Tibial artery (tissue), 4 donors: Measurements from ENCODE around the gene ARHGEF19.

Source experiments
- DNase-seq, 2 donors: peaks; one replicate each; pipeline ENCODE4 v3.0.0-alpha.2; 2019
- H3K27ac ChIP-seq, 2 donors: fragments of 200-600 bp; sonication (generic) in 1 of 2; 1 replicate in 1 of 2; 2 replicates in 1 of 2; pipeline ENCODE4 v1.5.1; 2018 to 2019; ENCODE audit warnings: mild to moderate bottlenecking in 1 of 2
- H3K27me3 ChIP-seq, 2 donors: fragments of 200-600 bp; sonication (generic) in 1 of 2; one replicate each; pipeline versions ENCODE4 v1.5.1 to v1.6.0; 2016 to 2019
- H3K36me3 ChIP-seq, 3 donors: fragments of 200-600 bp; sonication (generic) in 2 of 3; one replicate each; pipeline ENCODE4 v1.5.1; 2016 to 2019; ENCODE audit warnings: mild to moderate bottlenecking in 2 of 3
- H3K4me1 ChIP-seq, 4 donors: fragments of 200-600 bp; sonication (generic) in 2 of 4; 1 replicate in 3 of 4; 2 replicates in 1 of 4; pipeline ENCODE4 v1.5.1; 2016 to 2019
- H3K4me3 ChIP-seq, 2 donors: fragments of 200-600 bp; sonication (generic) in 1 of 2; 1 replicate in 1 of 2; 2 replicates in 1 of 2; pipeline ENCODE4 v1.5.1; 2018 to 2019; ENCODE audit warnings: mild to moderate bottlenecking in 2 of 2
- H3K9me3 ChIP-seq, 3 donors: fragments of 200-600 bp; sonication (generic) in 1 of 3; one replicate each; pipeline ENCODE4 v1.5.1; 2016 to 2019
- intact Hi-C: fragments of 100-400 bp; cut with DNase I; formaldehyde crosslinking; loops from one replicate; pipeline ENCODE4 v1.15.0; 2023; ENCODE audit warnings: low total_unique reads
- TF ChIP-seq, protein P1 (sequence below), 2 experiments: fragments of 200-600 bp in 1 of 2; fragments of 450-650 bp in 1 of 2; IDR thresholded peaks; one replicate each; pipeline ENCODE4 v1.5.1; 2017 to 2019; ENCODE audit warnings: antibody characterized with exemption in 2 of 2, mild to moderate bottlenecking in 1 of 2, moderate library complexity in 1 of 2

The ARHGEF19 gene

DNA sequence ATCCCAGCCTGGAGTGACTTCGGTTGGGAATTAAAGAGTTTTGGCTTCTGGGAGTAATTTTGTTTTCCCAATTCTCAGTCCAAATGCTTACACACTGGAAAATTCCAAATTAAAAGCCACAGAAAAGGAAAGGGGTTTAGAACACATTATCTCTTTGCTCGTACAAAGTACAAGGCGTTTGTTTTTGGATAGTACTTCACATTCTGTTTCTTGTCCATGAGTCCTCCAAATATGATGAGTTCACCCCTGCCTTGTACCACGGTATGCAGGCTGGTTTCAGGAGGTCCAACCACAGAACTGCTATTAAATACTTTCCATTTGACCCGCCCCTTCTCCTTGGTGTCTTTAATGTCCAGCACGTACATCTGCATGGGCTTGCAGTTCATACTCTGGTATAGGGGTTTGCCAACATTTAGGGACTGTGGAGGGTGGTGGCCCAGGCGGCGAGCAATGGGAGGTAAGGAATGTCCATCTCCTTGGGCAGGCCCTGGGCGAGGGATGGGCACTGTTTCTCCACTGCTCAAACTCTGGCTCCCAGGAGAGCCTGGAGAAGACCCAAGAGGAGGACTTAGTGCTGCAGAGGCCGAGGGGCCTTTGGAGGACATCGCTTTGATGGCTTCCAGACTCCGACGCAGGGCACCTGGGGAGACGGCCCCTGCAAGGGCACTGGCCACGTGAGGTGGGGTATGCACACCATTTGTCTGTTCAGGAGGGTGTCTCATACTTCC lies 38.2 kb upstream of the ARHGEF19 start:
- DNase-seq: peak; percentile 44 to 74
- Histone ChIP-seq H3K27me3 (no peaks in the 10 kb centered on the region), H3K4me3 (no peak overlapping the region), H3K4me1 (peaks cover 0 to 94% (median 57%) of the 10 kb centered on the region in 4 donors), H3K9me3 (no peaks in the 10 kb centered on the region), H3K27ac (peak overlapping the region; percentile 77 to 83), H3K36me3 (peaks cover 41 to 61% (median 48%) of the 10 kb centered on the region in 3 donors)
- TF ChIP-seq, protein P1, sequence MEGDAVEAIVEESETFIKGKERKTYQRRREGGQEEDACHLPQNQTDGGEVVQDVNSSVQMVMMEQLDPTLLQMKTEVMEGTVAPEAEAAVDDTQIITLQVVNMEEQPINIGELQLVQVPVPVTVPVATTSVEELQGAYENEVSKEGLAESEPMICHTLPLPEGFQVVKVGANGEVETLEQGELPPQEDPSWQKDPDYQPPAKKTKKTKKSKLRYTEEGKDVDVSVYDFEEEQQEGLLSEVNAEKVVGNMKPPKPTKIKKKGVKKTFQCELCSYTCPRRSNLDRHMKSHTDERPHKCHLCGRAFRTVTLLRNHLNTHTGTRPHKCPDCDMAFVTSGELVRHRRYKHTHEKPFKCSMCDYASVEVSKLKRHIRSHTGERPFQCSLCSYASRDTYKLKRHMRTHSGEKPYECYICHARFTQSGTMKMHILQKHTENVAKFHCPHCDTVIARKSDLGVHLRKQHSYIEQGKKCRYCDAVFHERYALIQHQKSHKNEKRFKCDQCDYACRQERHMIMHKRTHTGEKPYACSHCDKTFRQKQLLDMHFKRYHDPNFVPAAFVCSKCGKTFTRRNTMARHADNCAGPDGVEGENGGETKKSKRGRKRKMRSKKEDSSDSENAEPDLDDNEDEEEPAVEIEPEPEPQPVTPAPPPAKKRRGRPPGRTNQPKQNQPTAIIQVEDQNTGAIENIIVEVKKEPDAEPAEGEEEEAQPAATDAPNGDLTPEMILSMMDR (IDR thresholded peaks at IDR 0.05): no peak
- intact Hi-C loops: no loop called here

DNA sequence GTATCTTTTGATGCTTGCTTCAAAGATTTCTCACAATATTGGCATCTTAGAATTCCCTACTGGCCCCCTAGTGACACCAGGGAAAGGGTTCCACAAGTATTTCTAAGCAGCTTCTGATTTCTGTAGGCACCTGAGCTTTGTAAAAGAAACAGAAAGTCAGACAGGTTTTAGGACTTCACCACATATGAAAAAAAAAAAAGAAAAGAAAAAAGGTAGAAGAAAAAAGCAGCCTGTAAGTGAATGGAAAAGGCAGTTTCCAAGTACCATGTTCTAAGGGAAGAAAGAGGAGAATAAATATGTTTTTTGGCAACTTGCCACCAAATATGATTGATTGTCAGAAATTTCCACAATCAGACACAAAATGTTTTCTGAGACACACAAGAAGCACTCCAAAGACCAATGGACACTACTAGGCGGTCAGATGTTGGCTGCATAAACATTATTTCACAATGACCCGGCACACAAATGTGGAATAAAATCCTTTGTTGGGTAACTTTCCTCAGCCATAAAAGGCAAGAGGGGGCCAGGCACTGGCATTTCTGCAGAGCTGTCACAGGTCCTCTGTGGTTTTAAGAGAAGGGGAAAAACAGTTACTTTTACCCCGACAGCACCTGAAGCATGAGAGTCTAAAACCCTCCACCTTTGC lies 37.3 kb upstream of the ARHGEF19 start:
- DNase-seq: peak; percentile 87 to 90
- no peaks in the 10 kb centered on the region for H3K27me3 ChIP-seq
- H3K9me3 ChIP-seq: no peaks in the 10 kb centered on the region
- peaks cover 0 to 100% (median 58%) of the 10 kb centered on the region in 4 donors for H3K4me1 ChIP-seq
- H3K27ac ChIP-seq: peak overlapping the region; percentile 77 to 83
- H3K36me3 ChIP-seq: peaks cover 31 to 52% (median 38%) of the 10 kb centered on the region in 3 donors
- TF ChIP-seq, protein P1 (IDR thresholded peaks at IDR 0.05): peak in 1 of 2 experiments; percentile 2
- no peak overlapping the region for H3K4me3 ChIP-seq
- intact Hi-C loops: loop anchor here (5.0 kb wide), 1 partner anchor 103 kb away; the partner anchor contains the start of gene FBXO42

DNA sequence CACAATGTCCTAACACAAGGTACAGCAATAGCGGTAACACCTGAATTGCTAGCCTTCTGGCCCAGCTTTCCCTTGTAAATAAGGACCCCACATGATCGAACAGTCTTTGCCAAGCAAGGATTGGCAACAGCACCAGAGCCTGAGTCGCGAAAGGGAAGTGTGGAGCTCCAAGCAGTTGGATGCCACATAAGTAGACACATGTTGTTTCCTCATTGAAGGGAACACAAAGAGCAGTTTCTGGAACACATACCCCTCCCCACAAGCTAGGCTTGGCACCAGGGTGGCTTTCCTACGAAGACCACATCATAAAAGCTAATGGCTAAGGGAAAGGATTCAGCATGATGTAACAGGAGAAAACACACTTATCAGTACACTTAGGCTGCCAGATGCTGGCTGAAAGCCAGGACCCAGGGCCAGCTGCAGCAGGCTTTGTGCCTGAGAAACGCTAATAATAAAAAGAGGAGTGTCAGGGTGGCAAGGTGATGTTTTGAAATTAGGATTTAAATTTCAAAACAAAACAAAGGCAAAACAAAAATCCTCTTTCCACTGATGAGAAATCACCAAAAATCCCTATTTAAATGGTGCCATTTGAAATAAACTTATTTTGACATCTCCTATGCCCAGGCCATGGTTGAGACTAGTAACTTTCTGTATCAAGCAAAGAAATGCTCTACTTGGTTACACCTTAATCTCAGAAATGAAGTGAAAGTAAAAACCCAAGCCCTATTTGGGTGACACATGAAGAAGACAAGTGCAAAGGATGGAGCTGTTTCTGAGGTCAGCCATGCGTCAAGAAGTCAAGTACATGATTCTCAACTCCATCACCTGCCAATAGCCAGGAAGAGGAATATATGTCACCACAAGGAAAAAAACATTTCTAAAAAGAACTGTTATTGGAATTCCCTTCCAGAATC lies 36.4 kb upstream of the ARHGEF19 start:
- peaks cover 0 to 100% (median 60%) of the 10 kb centered on the region in 4 donors for H3K4me1 ChIP-seq
- intact Hi-C loops: loop anchor here (5.0 kb wide), 1 partner anchor 103 kb away; the partner anchor contains the start of gene FBXO42

DNA sequence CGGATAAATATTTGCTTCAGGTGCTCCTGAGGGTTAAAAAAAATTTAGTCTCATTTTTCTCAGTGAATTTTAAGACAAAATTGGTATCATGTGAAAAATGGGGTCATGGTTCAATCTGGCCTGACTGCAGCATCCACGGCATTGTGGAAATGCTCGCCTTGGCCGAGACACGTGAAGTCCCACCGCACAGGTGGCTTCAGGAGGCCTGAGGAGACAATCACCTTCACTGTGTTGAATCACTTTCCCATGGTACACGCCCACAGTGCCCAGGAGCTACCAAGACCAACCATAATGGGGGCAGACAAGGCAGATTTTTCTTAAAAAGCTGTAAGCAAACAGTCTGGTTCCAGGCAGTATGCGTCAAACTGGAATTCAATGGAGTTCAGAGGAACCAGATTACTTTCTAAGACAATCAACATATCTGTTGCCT lies 35.6 kb upstream of the ARHGEF19 start:
- Histone ChIP-seq H3K27ac (peak overlapping the region; percentile 77 to 83), H3K36me3 (peaks cover 23 to 36% (median 24%) of the 10 kb centered on the region in 3 donors), H3K27me3 (no peaks in the 10 kb centered on the region), H3K9me3 (no peaks in the 10 kb centered on the region), H3K4me1 (peaks cover 0 to 99% (median 60%) of the 10 kb centered on the region in 4 donors), H3K4me3 (no peak overlapping the region)
- TF ChIP-seq, protein P1 (IDR thresholded peaks at IDR 0.05): no peak
- DNase-seq: peak in 1 of 2 donors; percentile 59
- intact Hi-C loops: loop anchor here (5.0 kb wide), 1 partner anchor 104 kb away; the partner anchor contains the start of gene FBXO42

More for the DNA sequence above, 36.4 kb upstream of the ARHGEF19 start:
- Histone ChIP-seq H3K36me3 (peaks cover 30 to 44% (median 31%) of the 10 kb centered on the region in 3 donors), H3K9me3 (no peaks in the 10 kb centered on the region), H3K27ac (peak overlapping the region; percentile 77 to 83), H3K27me3 (no peaks in the 10 kb centered on the region), H3K4me3 (no peak overlapping the region)
- DNase-seq: peak; percentile 95 to 96
- TF ChIP-seq, protein P1 (IDR thresholded peaks at IDR 0.05): no peak

DNA sequence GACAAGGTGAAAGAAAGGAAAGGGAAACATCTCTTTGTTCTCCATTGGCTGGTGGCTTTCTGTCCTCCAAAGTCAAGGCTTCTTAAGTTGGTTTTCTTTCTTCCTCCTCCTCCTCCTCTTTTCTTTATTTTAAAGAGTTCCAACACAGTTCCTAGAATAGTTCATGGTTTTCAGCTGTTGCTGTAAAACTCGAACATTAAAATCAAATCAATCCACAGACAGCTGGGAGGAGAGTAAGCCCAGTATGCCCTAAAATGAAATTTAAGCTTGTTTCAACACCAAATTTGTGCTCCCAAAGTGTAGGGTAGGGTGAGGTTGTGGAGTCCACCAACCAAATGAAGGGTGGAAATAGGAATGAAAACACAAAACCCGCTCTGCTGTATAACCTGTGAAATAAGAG lies 35.0 kb upstream of the ARHGEF19 start:
- Histone ChIP-seq H3K27ac (peak overlapping the region; percentile 77 to 83), H3K4me1 (peaks cover 0 to 93% (median 58%) of the 10 kb centered on the region in 4 donors), H3K4me3 (no peak overlapping the region), H3K27me3 (no peaks in the 10 kb centered on the region), H3K36me3 (peaks cover 20 to 30% (median 23%) of the 10 kb centered on the region in 3 donors), H3K9me3 (no peaks in the 10 kb centered on the region)
- intact Hi-C loops: loop anchor here (5.0 kb wide), 1 partner anchor 105 kb away; the partner anchor contains the start of gene FBXO42
- no peak for DNase-seq
- TF ChIP-seq, protein P1 (IDR thresholded peaks at IDR 0.05): no peak
